ENCODE measurements around the gene GATB.

Gene GATB

GRCh38 chr4:151640381-151640780, 120.4 kb downstream of the GATB start:
- DNase-seq, result no peak

DNA sequence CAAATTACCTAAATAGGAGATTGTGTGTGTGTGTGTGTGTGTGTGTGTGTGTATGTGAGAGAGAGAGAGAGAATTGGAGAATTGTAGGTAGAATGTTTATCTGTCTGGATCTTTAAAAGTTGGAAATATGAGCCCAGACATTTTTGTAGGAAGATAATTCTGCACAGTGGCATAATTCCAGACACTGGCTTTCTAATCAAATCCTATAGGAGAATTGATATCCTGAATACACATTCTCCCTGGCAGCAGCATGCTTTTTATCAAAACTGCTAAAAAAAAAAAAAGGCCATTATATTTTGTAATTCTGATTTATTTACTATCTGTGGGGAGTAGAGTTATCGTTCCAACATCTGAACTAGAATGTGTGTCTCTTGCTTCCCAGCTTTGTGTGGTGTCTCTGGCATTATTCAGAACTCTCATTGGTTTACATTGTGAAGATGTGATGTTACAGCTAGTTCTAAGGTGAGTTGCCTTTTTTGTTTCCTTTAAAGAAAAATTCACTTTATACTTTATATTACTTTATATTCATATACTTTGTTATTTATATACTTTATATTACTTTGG, 122.4 kb downstream of the GATB start:
- DNase-seq, result no peak

- no peak for DNase-seq
Observed at GRCh38 chr4:151631349-151631748, 129.5 kb downstream of the GATB start.

DNA sequence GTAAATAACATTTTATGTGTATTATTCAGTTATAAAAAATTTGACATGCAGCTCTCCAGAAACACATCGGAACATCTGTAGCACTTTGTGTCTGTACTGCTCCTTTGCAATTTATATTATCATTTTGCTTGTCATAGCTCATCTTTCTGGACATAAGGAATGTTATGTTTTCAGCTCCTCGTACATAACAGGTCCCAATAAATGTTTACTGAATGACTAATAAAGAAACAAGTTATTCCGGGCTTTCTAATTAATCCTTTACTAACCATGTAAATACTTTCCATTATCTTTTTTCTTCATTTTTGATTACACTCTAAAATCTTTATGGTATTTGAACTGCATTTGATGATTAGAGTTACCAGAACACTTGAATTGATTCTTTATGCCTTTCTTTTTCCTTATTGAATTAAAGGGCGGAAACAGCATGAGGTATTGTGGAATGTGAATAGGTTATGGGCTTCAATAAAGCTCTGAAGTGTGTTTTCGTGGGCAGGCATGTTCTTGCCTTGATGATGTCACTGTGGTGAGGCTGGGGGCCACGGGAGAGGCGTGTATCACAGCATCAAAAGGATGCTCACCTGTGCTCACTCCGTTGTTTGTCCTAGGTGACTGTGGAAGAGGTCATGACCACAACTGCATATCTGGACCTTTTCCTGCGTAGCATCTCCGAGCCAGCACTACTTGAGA, 131.6 kb downstream of the GATB start:
- DNase-seq, result no peak

DNA sequence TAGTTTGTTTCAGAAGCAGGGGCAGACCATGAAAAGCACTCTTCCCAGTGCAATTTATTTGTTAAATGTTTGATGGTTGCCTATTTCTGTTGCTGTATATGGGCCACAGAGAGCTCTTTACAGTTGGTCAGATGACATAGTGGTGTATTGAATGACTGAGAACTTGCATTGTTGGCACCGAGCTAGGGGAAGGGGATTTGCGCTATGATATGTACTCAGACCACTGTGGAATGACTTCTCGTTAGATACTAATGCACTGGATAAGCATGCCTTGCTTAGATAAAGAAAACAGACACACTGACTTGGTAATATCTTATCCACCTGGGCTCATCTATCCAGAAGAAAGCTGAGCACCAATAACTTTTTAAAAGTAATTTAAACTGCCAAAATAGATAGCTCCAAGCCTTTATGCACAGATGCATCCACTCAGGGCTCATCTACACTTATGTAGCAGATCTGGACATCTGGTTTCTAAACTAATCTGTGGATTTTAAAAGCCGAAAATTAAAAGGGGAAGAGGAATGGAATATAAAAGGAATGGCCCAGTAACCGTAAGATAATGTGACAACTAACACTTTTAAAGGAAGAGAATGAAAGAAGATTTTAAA, 132.7 kb downstream of the GATB start:
- DNase-seq, result no peak

DNA sequence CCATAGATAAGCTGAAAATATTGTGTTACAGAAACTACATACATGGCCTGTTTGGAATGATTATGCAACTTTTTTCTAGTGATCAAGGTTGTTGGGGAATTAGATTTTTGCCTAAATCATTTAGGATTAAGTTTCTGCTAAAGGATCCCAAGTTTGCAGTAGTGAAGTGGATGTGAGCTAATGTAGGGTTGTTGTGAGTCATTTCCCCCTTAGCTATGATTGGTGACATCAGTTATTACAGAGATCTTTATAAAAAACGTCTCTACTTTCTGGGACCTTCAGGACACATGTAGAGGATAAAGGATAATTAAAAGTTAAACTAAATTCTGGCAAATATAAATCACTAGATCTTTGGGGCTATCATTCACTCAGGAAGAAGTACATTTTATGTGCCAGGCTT, 133.3 kb downstream of the GATB start:
- no peak for DNase-seq

DNA sequence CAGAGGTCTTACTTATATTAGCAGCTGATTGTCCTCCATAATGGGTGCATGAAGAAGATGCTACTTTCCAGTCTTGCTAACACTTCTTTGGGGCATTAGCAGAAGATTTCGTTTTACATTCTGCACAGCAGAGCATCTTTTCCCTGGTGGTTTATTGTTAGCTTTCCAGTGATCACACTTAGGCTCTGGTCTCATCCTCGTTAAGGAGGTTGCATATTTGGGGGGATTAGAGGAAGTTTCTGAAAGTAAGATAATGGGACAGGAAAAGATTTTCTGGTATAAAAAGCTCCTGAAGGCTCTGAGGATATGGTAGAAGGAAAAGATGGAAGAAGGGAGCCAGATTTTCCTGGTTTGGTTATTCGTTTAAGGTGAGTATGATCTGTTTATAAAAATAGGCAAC, 134.1 kb downstream of the GATB start:
- no peak for DNase-seq

- no peak for DNase-seq
Observed at GRCh38 chr4:151626228-151626627, 134.6 kb downstream of the GATB start.

- no peak for DNase-seq
Observed at GRCh38 chr4:151624626-151625565, 135.9 kb downstream of the GATB start.
